ENCODE measurements around the gene DAW1. TPM values are rescaled to one million over a fixed set of nuclear protein-coding genes. Genes with fewer than 3 reads are reported as not detected.

The DAW1 gene
- total and polyA plus RNA-seq, 2 of the 13 experiments (the other 11 are each of a cell fraction or from before 2014, with no cell fraction given) = not detected

DNA sequence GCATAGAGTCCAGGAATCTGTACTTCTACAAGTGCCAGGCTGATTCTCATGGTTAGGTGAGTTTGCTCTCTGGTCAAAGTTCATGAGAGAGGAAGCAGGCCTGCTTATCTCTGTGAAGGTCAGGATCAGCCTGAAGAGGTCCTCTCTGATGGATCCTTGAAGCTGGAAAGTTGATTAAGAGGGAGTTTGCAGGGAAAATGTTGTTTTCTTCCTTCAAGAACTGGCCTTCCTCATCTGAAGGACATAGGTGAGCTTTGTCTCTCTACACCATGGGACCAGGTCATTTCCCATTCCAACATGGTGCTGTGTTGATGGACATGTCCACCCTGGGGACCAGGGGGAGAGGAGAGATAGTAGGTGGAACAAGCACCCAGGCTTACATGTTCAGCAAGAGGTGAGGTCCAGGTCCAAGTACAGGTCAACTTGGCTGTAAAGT lies 42.9 kb upstream of the DAW1 start (continued):
- TF ChIP-seq, protein P1, sequence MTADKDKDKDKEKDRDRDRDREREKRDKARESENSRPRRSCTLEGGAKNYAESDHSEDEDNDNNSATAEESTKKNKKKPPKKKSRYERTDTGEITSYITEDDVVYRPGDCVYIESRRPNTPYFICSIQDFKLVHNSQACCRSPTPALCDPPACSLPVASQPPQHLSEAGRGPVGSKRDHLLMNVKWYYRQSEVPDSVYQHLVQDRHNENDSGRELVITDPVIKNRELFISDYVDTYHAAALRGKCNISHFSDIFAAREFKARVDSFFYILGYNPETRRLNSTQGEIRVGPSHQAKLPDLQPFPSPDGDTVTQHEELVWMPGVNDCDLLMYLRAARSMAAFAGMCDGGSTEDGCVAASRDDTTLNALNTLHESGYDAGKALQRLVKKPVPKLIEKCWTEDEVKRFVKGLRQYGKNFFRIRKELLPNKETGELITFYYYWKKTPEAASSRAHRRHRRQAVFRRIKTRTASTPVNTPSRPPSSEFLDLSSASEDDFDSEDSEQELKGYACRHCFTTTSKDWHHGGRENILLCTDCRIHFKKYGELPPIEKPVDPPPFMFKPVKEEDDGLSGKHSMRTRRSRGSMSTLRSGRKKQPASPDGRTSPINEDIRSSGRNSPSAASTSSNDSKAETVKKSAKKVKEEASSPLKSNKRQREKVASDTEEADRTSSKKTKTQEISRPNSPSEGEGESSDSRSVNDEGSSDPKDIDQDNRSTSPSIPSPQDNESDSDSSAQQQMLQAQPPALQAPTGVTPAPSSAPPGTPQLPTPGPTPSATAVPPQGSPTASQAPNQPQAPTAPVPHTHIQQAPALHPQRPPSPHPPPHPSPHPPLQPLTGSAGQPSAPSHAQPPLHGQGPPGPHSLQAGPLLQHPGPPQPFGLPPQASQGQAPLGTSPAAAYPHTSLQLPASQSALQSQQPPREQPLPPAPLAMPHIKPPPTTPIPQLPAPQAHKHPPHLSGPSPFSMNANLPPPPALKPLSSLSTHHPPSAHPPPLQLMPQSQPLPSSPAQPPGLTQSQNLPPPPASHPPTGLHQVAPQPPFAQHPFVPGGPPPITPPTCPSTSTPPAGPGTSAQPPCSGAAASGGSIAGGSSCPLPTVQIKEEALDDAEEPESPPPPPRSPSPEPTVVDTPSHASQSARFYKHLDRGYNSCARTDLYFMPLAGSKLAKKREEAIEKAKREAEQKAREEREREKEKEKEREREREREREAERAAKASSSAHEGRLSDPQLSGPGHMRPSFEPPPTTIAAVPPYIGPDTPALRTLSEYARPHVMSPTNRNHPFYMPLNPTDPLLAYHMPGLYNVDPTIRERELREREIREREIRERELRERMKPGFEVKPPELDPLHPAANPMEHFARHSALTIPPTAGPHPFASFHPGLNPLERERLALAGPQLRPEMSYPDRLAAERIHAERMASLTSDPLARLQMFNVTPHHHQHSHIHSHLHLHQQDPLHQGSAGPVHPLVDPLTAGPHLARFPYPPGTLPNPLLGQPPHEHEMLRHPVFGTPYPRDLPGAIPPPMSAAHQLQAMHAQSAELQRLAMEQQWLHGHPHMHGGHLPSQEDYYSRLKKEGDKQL (CRISPR knock-in tag; IDR thresholded peaks at IDR 0.05; ENCODE audit: low read depth) = no peak
- no peak for TF ChIP-seq ZBTB46 (CRISPR knock-in tag; IDR thresholded peaks at IDR 0.05; ENCODE audit: borderline replicate concordance)
- no peak for TF ChIP-seq KMT2A (CRISPR knock-in tag; IDR thresholded peaks at IDR 0.05)
- no peak for TF ChIP-seq GPN1 (CRISPR knock-in tag; IDR thresholded peaks at IDR 0.05; ENCODE audit: borderline replicate concordance)
- TF ChIP-seq, protein P2, sequence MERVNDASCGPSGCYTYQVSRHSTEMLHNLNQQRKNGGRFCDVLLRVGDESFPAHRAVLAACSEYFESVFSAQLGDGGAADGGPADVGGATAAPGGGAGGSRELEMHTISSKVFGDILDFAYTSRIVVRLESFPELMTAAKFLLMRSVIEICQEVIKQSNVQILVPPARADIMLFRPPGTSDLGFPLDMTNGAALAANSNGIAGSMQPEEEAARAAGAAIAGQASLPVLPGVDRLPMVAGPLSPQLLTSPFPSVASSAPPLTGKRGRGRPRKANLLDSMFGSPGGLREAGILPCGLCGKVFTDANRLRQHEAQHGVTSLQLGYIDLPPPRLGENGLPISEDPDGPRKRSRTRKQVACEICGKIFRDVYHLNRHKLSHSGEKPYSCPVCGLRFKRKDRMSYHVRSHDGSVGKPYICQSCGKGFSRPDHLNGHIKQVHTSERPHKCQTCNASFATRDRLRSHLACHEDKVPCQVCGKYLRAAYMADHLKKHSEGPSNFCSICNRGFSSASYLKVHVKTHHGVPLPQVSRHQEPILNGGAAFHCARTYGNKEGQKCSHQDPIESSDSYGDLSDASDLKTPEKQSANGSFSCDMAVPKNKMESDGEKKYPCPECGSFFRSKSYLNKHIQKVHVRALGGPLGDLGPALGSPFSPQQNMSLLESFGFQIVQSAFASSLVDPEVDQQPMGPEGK (CRISPR knock-in tag; IDR thresholded peaks at IDR 0.05) = no peak
- TF ChIP-seq ZNF770 (CRISPR knock-in tag; IDR thresholded peaks at IDR 0.05) = no peak
- TF ChIP-seq FOSL2 (CRISPR knock-in tag; IDR thresholded peaks at IDR 0.05) = 0 out of 2 replicates have a peak, but pooled peaks have one; percentile 27
- TF ChIP-seq JUNB (CRISPR knock-in tag; IDR thresholded peaks at IDR 0.05; ENCODE audit: borderline replicate concordance) = no peak
- no peak for TF ChIP-seq ZNF484 (CRISPR knock-in tag; IDR thresholded peaks at IDR 0.05; ENCODE audit: borderline replicate concordance, low read depth)
- no peak for TF ChIP-seq ZBTB3 (CRISPR knock-in tag; IDR thresholded peaks at IDR 0.05; ENCODE audit: borderline replicate concordance, low read depth)
- no peak for TF ChIP-seq ZNF235 (CRISPR knock-in tag; IDR thresholded peaks at IDR 0.05; ENCODE audit: borderline replicate concordance)
- TF ChIP-seq CENPX (CRISPR knock-in tag; IDR thresholded peaks at IDR 0.05) = no peak
- no peak for TF ChIP-seq ZNF674 (CRISPR knock-in tag; IDR thresholded peaks at IDR 0.05; ENCODE audit: low read depth)
- no peak for TF ChIP-seq SETDB1 (CRISPR knock-in tag; IDR thresholded peaks at IDR 0.05; ENCODE audit: borderline replicate concordance)
- TF ChIP-seq ZNF570 (CRISPR knock-in tag; IDR thresholded peaks at IDR 0.05; ENCODE audit: borderline replicate concordance) = no peak
- no peak for TF ChIP-seq ARNT2 (CRISPR knock-in tag; IDR thresholded peaks at IDR 0.05; ENCODE audit: low read depth)
- TF ChIP-seq NCOA1 (CRISPR knock-in tag; IDR thresholded peaks at IDR 0.05) = no peak
- no peak for TF ChIP-seq RBAK (CRISPR knock-in tag; IDR thresholded peaks at IDR 0.05)
- no peak for TF ChIP-seq ZZZ3 (CRISPR knock-in tag; IDR thresholded peaks at IDR 0.05; ENCODE audit: borderline replicate concordance)

All from HepG2 (cell line).